GM12878 (cell line): ENCODE results near the gene RPL19. TPM values are rescaled to one million over a fixed set of nuclear protein-coding genes. Genes with fewer than 3 reads are reported as not detected.

Experiments used
- ATAC-seq: fragments of 200-7000 bp; cut with Tn5 transposase; 3 replicates; pipeline ENCODE4 v1.9.1; 2020; ENCODE audit warnings: mild to moderate bottlenecking, moderate library complexity
- BruUV-seq: library from RNA; stranded (reverse); fragments of 400-500 nt; replicated peaks from 2 replicates; lab custom pipeline; 2021; lab: Mats Ljungman, UMichigan
- CTCF ChIA-PET: fragments of 300-600 bp; sonication (Branson Sonifier 250); formaldehyde crosslinking; extraction: SDS; loops from one replicate; lab custom pipeline; 2021; ENCODE audit warnings: inconsistent platforms; lab: Yijun Ruan, JAX
- POLR2A ChIA-PET: fragments of 350-600 bp; formaldehyde crosslinking; extraction: SDS; loops from one replicate; lab custom pipeline; 2021; ENCODE audit warnings: inconsistent platforms; lab: Charles Lee
- RAD21 ChIA-PET: fragments of 300-600 bp; sonication (Branson Sonifier 250); formaldehyde crosslinking; loops from one replicate; lab custom pipeline; 2023; ENCODE audit warnings: antibody characterized with exemption; ENCODE audit not compliant: unreplicated experiment; lab: Charles Lee
- SMC1A ChIA-PET: fragments of 300-600 bp; sonication (Branson Sonifier 250); formaldehyde crosslinking; loops from one replicate; lab custom pipeline; 2023; ENCODE audit not compliant: unreplicated experiment, uncharacterized antibody; lab: Charles Lee
- DNase-seq: peaks from one replicate; pipeline ENCODE4 v3.0.0-alpha.2; 2011; ENCODE audit warnings: low read depth, low spot score
- FAIRE-seq: peaks from 3 replicates; lab custom pipeline; 2011; peaks lifted over from hg19 to GRCh38; lab: Jason Lieb, UNC
- H2AFZ ChIP-seq: 2 replicates; pipeline ENCODE4 v1.6.0; 2011; ENCODE audit warnings: low read depth, low read length, control low read depth; ENCODE audit not compliant: control insufficient read depth
- H3K27ac ChIP-seq: 2 replicates; pipeline ENCODE4 v1.5.1; 2011; ENCODE audit warnings: control low read depth; ENCODE audit not compliant: control insufficient read depth, insufficient read depth
- H3K27me3 ChIP-seq, 2 experiments: replicated peaks in 1 of 2; 2 replicates each; pipeline versions ENCODE4 v1.6.0 to v1.6.1; 2011; ENCODE audit warnings: low read length in 1 of 2; ENCODE audit not compliant: control insufficient read depth in 2 of 2, insufficient read depth in 2 of 2
- H3K36me3 ChIP-seq, 2 experiments: 2 replicates each; pipeline ENCODE4 v1.5.1; 2011; ENCODE audit warnings: low read length in 1 of 2; ENCODE audit not compliant: control insufficient read depth in 2 of 2, insufficient read depth in 2 of 2
- H3K4me1 ChIP-seq: 2 replicates; pipeline ENCODE4 v1.6.1; 2011; ENCODE audit warnings: mild to moderate bottlenecking, low read length, moderate library complexity, mixed read lengths; ENCODE audit not compliant: control insufficient read depth, insufficient read depth
- H3K4me2 ChIP-seq: 2 replicates; pipeline ENCODE4 v1.6.0; 2011; ENCODE audit warnings: control low read depth; ENCODE audit not compliant: control insufficient read depth, insufficient read depth
- H3K4me3 ChIP-seq: fragments of 200-600 bp; sonication (generic); 2 replicates; pipeline ENCODE4 v1.5.1; 2016
- H3K79me2 ChIP-seq: 2 replicates; pipeline ENCODE4 v1.6.0; 2011; ENCODE audit warnings: low read length; ENCODE audit not compliant: control insufficient read depth, insufficient read depth
- H3K9ac ChIP-seq: 2 replicates; pipeline ENCODE4 v1.8.0; 2011; ENCODE audit warnings: low read length, control low read depth, mixed read lengths; ENCODE audit not compliant: control insufficient read depth, insufficient read depth
- H3K9me3 ChIP-seq: replicated peaks from 3 replicates; pipeline ENCODE4 v1.5.1; 2011; ENCODE audit warnings: mild to moderate bottlenecking, low read length; ENCODE audit not compliant: control insufficient read depth, insufficient read depth
- H4K20me1 ChIP-seq: 2 replicates; pipeline ENCODE4 v1.6.0; 2011; ENCODE audit not compliant: control insufficient read depth, insufficient read depth
- BMI1 ChIP-seq: fragments of 450-650 bp; IDR thresholded peaks from 2 replicates; pipeline ENCODE4 v1.6.1; 2016; ENCODE audit warnings: mild to moderate bottlenecking, moderate library complexity, borderline replicate concordance
- CEBPB ChIP-seq, 2 experiments: fragments of 150-350 bp in 1 of 2; IDR thresholded peaks; 2 replicates each; pipeline ENCODE4 v1.6.1; 2012 to 2014; ENCODE audit warnings: low read depth in 2 of 2, low read length in 2 of 2, borderline replicate concordance in 1 of 2, inconsistent platforms in 1 of 2
- CUX1 ChIP-seq: IDR thresholded peaks from 2 replicates; pipeline ENCODE4 v1.6.1; 2012; ENCODE audit warnings: improper control_type of control experiment, low read depth, low read length; ENCODE audit not compliant: insufficient replicate concordance
- FOXK2 ChIP-seq: fragments of 450-650 bp; IDR thresholded peaks from 2 replicates; pipeline ENCODE4 v1.6.1; 2017; ENCODE audit warnings: mild to moderate bottlenecking, moderate library complexity
- FOXM1 ChIP-seq: IDR thresholded peaks from 2 replicates; pipeline ENCODE4 v1.6.1; 2012; ENCODE audit warnings: low read depth, mild to moderate bottlenecking, inconsistent platforms, low read length, moderate library complexity
- HDGF ChIP-seq: fragments of 450-650 bp; IDR thresholded peaks from 2 replicates; pipeline ENCODE4 v1.6.1; 2016; ENCODE audit warnings: antibody characterized with exemption
- MYC ChIP-seq: IDR thresholded peaks from 2 replicates; pipeline ENCODE4 v1.6.1; 2011; ENCODE audit warnings: mild to moderate bottlenecking, low read length, moderate library complexity, inconsistent platforms; ENCODE audit not compliant: insufficient read depth, insufficient replicate concordance, insufficient read length, severe bottlenecking
- NR2C2 ChIP-seq: IDR thresholded peaks from 2 replicates; pipeline ENCODE4 v1.6.1; 2011; ENCODE audit warnings: borderline replicate concordance, low read depth; ENCODE audit not compliant: control insufficient read depth, insufficient read length
- NR2F1 ChIP-seq: fragments of 450-650 bp; conservative IDR thresholded peaks from 2 replicates; pipeline ENCODE4 v1.6.1; 2017; ENCODE audit warnings: mild to moderate bottlenecking
- NRF1 ChIP-seq: conservative IDR thresholded peaks from 2 replicates; pipeline ENCODE4 v1.6.1; 2011; ENCODE audit warnings: mild to moderate bottlenecking, low read depth, low read length, improper control_type of control experiment
- PAX5 ChIP-seq: IDR thresholded peaks from 2 replicates; pipeline ENCODE4 v1.6.1; 2011; ENCODE audit warnings: low read depth, low read length, borderline replicate concordance
- POLR2A ChIP-seq: IDR thresholded peaks from 2 replicates; pipeline ENCODE4 v1.6.1; 2011; ENCODE audit warnings: low read depth, mild to moderate bottlenecking, low read length
- RELA ChIP-seq: fragments of 450-650 bp; IDR thresholded peaks from 2 replicates; pipeline ENCODE4 v1.8.0; 2014; ENCODE audit warnings: borderline replicate concordance; ENCODE audit not compliant: partially characterized antibody
- SMC3 ChIP-seq: IDR thresholded peaks from 2 replicates; pipeline ENCODE4 v1.6.1; 2011; ENCODE audit warnings: low read length, improper control_type of control experiment, borderline replicate concordance
- SPI1 ChIP-seq: IDR thresholded peaks from 2 replicates; pipeline ENCODE4 v1.6.1; 2011; ENCODE audit warnings: low read depth, mild to moderate bottlenecking, low read length, moderate library complexity, borderline replicate concordance; ENCODE audit not compliant: insufficient read depth
- SREBF1 ChIP-seq: IDR thresholded peaks from 2 replicates; pipeline ENCODE4 v1.6.1; 2012; ENCODE audit warnings: mild to moderate bottlenecking, low read length
- SUZ12 ChIP-seq: fragments of 200-600 bp; sonication (generic); IDR thresholded peaks from one replicate; pipeline ENCODE4 v1.6.1; 2018; ENCODE audit warnings: antibody characterized with exemption, mild to moderate bottlenecking; ENCODE audit not compliant: unreplicated experiment
- TCF12 ChIP-seq: IDR thresholded peaks from 2 replicates; pipeline ENCODE4 v1.6.1; 2011; ENCODE audit warnings: low read depth, mild to moderate bottlenecking, low read length
- WGBS: methylation state at CpG from one replicate; pipeline ENCODE4 v1.1.6; 2016; ENCODE audit warnings: low lambda C conversion rate; ENCODE audit not compliant: insufficient replicate concordance, insufficient coverage; ENCODE audit errors: missing lambda C conversion rate; 5-methylcytosine and 5-hydroxymethylcytosine counted together
- in situ Hi-C: fragments of 300-500 bp; cut with MboI; formaldehyde crosslinking; loops from 9 replicates; pipeline ENCODE4 v1.14.3; 2018; ENCODE audit warnings: mixed read lengths
- intact Hi-C: fragments of 100-400 bp; cut with micrococcal nuclease; formaldehyde crosslinking; loops from one replicate; pipeline ENCODE4 v1.14.2; 2022; ENCODE audit not compliant: unreplicated experiment
- polyA plus RNA-seq, 11 experiments: library from polyadenylated mRNA; depleted of rRNA in 4 of 11; unstranded in 6 of 11; stranded (reverse) in 5 of 11; fragments of >200 nt; fragmentation: Nextera tagmentation in 4 of 11; fragmentation: Illumina TruSeq in 1 of 11; extraction: Ambion mirVana in 4 of 11; extraction: Trizol in 1 of 11; gene quantifications; 1 replicate in 1 of 11; 2 replicates in 10 of 11; pipeline versions ENCODE4 v1.2.1 to v1.2.3, GENCODE V29; 2011 to 2016; ENCODE audit warnings: inconsistent platforms in 2 of 11, missing spikeins in 2 of 11, low read depth in 1 of 11
- total RNA-seq, 4 experiments: library from RNA; depleted of rRNA in 3 of 4; stranded (reverse); fragments of >200 nt in 3 of 4; fragmentation: Illumina TruSeq in 1 of 4; extraction: Trizol in 1 of 4; gene quantifications; 2 replicates each; pipeline versions ENCODE4 v1.2.1 to v1.2.3, GENCODE V29; 2013 to 2021

Gene RPL19
- total and polyA plus RNA-seq, 10 of the 15 experiments (the other 5 are each of a cell fraction or from before 2014, with no cell fraction given) = 1,862 to 5,536 (median 3,836) TPM

- H3K4me2 ChIP-seq = no peak overlapping the region
- H4K20me1 ChIP-seq = no peaks in the 10 kb centered on the region
- H3K4me3 ChIP-seq = no peak overlapping the region
- CTCF ChIA-PET = interaction anchor here (1.3 to 21.3 kb wide), 3 partner anchors 23 to 259 kb away, joined by 3 to 658 read pairs (median 12); no protein-coding TSS in a partner anchor
- H2AFZ ChIP-seq = no peak overlapping the region
- BruUV-seq = no TSS peak
- RAD21 ChIA-PET = interaction anchor here (11.3 kb wide), 1 partner anchor 22 kb away, joined by 160 read pairs; no protein-coding TSS in a partner anchor
- H3K27me3 ChIP-seq = peaks cover 3% of the 10 kb centered on the region in 2 experiments; a peak in 3 of 4 replicates
- in situ Hi-C loops = no loop called here
- no peak overlapping the region for H3K9ac ChIP-seq
- no peaks in the 10 kb centered on the region for H3K79me2 ChIP-seq
- no peaks in the 10 kb centered on the region for H3K4me1 ChIP-seq
- DNase-seq (no peak), ATAC-seq (no peak), FAIRE-seq (no peak)
- POLR2A ChIA-PET = no interaction called here
- H3K27ac ChIP-seq = no peak overlapping the region
- no peaks in the 10 kb centered on the region for H3K36me3 ChIP-seq
- TF ChIP-seq RELA = no peak
- no peak for TF ChIP-seq BMI1
- no peak for TF ChIP-seq MYC
- TF ChIP-seq NR2F1 = no peak
- TF ChIP-seq SREBF1 = no peak
- no peak for TF ChIP-seq SPI1
- TF ChIP-seq SMC3 = no peak
- no peak for TF ChIP-seq CEBPB (IDR thresholded peaks at IDR 0.05; ENCODE audit: borderline replicate concordance in 1 of 2, low read depth in 2 of 2, low read length in 2 of 2)
- no peak for TF ChIP-seq FOXM1
- TF ChIP-seq POLR2A = no peak
- TF ChIP-seq HDGF = no peak
- TF ChIP-seq TCF12 = no peak
- no peak for TF ChIP-seq SUZ12
- TF ChIP-seq CUX1 = no peak
- TF ChIP-seq PAX5 = no peak
- TF ChIP-seq NR2C2 = no peak
- no peak for TF ChIP-seq FOXK2
- no peak for TF ChIP-seq NRF1
- intact Hi-C loops = no loop called here
- SMC1A ChIA-PET = interaction anchor here (1.5 to 4.1 kb wide), 3 partner anchors 16 to 30 kb away, joined by 6 to 69 read pairs (median 18); partner anchors contain the start of gene RPL19
- WGBS = 37% methylated on average over 11 of the region's 11 CpGs
- no peaks in the 10 kb centered on the region for H3K9me3 ChIP-seq
These were observed 29.3 kb downstream of the RPL19 start for GRCh38 chr17:39229274-39229913.
